Epithelial cell of esophagus (primary cell): ENCODE measurements around the gene ELSPBP1.
"Not testable (repeated sequence)": the region's sequence is repeated elsewhere in the genome, so short reads cannot be mapped to it uniquely, and the experiment has no call there.

Experiments
- DNase-seq: peaks from one replicate; pipeline ENCODE4 v3.0.0; 2010; ENCODE audit warnings: low read depth
- H3K4me3 ChIP-seq: 2 replicates; pipeline ENCODE4 v1.5.1; 2011; ENCODE audit warnings: mild to moderate bottlenecking, low read length, control low read depth
- TF ChIP-seq, protein P1 (sequence below): IDR thresholded peaks from 2 replicates; pipeline ENCODE4 v1.5.1; 2011; ENCODE audit warnings: low read depth, mild to moderate bottlenecking, low read length, control low read depth, inconsistent platforms; ENCODE audit not compliant: insufficient read depth; ENCODE audit errors: missing control alignments

The ELSPBP1 gene

DNA sequence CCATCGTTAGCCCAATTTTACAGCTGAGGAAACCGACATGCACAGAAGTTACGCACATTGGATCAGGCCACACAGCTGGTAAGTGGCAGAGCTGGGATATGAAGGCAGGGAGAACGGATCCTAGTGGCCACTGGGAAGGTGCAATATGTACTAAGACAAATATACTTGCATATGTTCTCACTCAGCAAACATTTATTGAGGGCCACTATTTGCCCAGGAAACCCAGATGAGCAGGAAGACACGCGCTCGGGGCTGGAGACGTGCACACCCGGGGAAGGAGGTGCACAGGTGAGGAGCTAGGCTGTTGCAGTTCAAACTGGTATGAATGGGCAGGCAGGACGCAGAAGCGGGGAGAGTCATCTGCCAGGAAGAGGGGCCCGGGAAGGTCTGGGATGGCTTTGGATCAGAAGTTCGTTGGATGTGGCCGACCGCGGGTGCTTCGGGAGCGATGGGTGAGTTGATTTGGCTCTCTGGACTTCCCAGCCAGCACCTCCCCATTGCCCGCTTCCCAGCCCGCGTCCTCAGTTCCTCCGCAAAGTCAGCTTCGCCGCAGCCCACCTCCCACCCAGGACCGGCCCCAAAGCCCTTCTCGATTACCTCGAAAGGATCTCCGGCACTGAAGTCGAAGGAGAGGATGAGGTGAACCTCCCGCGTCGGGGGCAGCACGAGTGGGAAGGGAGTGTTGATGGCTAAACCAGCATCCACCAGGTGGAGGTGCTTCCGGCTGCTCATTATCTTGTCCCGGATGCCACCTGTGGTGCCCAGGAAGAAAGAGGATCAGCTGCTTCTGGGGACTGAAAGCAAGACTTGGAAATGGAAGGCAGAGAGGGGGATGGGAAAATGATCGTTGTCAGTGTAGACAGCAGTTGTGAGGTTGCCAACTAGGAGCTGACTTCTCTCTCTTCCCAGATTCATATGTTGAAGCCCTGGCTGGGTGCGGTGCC lies 67.2 kb downstream of the ELSPBP1 start:
- TF ChIP-seq, protein P1, sequence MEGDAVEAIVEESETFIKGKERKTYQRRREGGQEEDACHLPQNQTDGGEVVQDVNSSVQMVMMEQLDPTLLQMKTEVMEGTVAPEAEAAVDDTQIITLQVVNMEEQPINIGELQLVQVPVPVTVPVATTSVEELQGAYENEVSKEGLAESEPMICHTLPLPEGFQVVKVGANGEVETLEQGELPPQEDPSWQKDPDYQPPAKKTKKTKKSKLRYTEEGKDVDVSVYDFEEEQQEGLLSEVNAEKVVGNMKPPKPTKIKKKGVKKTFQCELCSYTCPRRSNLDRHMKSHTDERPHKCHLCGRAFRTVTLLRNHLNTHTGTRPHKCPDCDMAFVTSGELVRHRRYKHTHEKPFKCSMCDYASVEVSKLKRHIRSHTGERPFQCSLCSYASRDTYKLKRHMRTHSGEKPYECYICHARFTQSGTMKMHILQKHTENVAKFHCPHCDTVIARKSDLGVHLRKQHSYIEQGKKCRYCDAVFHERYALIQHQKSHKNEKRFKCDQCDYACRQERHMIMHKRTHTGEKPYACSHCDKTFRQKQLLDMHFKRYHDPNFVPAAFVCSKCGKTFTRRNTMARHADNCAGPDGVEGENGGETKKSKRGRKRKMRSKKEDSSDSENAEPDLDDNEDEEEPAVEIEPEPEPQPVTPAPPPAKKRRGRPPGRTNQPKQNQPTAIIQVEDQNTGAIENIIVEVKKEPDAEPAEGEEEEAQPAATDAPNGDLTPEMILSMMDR: no peak
- no peak overlapping the region for H3K4me3 ChIP-seq
- DNase-seq: no peak

DNA sequence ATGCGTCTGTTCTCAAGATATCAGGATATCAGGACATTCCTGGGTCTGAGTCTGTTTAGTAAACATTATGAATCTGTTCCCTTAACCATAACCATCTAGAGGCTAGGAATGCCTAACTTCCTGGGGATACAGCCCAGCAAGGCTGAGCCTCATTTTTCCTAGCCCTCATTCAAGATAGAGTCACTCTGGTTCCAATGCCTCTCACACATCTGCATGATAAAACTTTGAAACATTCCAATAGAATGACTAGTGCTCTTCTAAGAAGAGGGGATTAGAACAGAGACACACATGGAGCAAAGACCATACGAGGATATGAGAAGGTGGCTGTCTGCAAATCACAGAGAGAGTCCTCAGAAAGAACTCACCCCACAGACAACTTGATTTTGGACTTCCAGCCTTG lies 70.1 kb downstream of the ELSPBP1 start:
- no peak overlapping the region for H3K4me3 ChIP-seq
- DNase-seq: no peak
- TF ChIP-seq, protein P1: no peak

DNA sequence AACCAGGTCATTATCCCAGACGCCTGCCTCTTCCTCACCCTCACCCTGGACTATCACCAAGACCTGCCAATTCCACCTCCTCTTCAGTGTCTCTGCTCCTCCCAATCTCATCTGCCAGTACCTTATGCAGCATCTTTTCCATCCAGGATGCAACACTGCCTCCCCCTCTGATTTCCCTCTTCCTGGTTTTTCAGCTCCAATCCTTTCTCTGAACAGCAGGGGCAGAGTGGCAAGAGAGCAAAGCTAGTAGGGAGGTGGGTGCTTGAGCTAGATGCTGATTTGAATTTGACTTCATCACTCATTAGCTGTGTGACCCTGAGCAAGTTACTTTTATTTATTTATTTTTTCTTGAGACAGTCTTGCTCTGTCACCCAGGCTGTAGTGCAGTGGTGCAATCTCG lies 75.0 kb downstream of the ELSPBP1 start:
- no peak for DNase-seq
- TF ChIP-seq, protein P1: no peak
- no peak overlapping the region for H3K4me3 ChIP-seq

DNA sequence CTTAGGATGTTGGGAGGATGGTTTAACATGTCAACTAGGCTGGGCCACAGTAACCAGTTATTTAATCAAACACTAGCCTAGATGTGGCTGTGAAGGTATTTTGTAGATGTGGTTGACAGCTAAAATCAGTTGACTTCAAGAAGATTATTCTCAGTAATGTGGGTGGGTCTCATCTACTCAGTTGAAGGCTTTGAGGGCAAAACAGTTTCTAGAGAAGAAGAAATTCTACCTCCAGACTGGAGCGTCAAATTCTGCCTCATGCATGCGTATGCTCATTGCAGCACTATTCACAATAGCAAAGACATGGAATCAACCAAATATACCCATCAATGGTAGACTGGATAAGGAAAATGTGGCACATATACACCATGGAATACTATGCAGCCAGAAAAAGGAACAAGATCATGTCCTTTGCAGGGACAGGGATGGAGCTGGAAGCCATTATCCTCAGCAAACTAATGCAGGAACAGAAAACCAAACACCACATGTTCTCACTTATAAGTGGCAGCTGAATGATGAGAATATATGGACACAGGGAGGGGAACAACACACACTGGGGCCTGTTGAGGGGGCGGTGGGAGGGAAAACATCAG lies 75.8 kb downstream of the ELSPBP1 start:
- H3K4me3 ChIP-seq, DNase-seq: not testable (repeated sequence)
